KOPT-K1 (cell line): ENCODE measurements around the gene SPRED1.

Experiments
- H3K27ac ChIP-seq: fragments of 200-600 bp; sonication (generic); 2 replicates; pipeline ENCODE4 v1.5.1; 2016; ENCODE audit warnings: antibody characterized with exemption, mild to moderate bottlenecking, low read depth, low read length; ENCODE audit not compliant: poor library complexity, severe bottlenecking
- H3K36me3 ChIP-seq: fragments of 200-600 bp; sonication (generic); 2 replicates; pipeline ENCODE4 v1.5.1; 2017; ENCODE audit warnings: antibody characterized with exemption, mild to moderate bottlenecking, low read length, moderate library complexity; ENCODE audit not compliant: insufficient read depth
- H3K9me3 ChIP-seq: fragments of 200-600 bp; sonication (generic); 2 replicates; pipeline ENCODE4 v1.5.1; 2017; ENCODE audit warnings: antibody characterized with exemption, low read length, mild to moderate bottlenecking; ENCODE audit not compliant: insufficient read depth, poor library complexity, severe bottlenecking

The SPRED1 gene

DNA sequence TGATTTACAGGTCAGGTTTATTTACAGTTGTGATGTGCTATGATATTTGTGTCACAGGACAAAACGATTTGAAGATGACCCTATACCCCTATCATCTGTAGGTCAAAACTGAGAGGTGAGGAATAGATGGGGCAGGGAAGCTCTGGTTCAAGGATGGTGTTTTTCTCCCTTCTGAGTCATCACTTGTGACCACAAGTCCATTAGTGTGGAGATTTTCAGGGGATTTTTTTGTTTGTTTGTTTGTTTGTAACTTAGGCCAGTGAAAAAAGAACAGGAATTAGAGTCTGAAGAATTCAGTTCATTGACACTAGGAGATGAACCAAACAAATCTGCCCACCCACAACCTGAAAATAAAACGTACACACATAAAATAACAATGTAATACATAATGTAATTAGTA is 138.6 kb downstream of the SPRED1 start:
- Histone ChIP-seq H3K27ac (no peak overlapping the region), H3K9me3 (no peaks in the 10 kb centered on the region), H3K36me3 (no peaks in the 10 kb centered on the region)

DNA sequence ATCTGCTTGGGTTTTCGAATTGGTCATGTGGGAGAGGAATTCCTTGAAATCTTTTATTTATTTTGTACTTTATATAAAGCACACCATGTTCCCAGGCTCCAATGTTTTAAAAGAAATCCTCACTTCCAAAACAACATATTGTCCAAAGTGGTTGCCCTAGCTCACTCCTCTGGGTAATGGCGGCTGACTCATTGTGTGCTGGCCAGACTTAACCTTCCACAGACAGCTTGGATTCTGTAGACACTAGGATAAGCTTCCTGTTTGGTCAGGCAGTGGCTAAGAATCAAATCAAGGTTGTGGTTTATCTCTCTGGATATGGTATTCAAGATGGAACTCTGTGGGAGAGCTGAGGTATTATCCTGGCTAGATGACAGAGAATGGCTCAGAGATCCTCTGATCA is 145.5 kb downstream of the SPRED1 start:
- H3K9me3 ChIP-seq = no peaks in the 10 kb centered on the region
- no peak overlapping the region for H3K27ac ChIP-seq
- H3K36me3 ChIP-seq = no peaks in the 10 kb centered on the region

DNA sequence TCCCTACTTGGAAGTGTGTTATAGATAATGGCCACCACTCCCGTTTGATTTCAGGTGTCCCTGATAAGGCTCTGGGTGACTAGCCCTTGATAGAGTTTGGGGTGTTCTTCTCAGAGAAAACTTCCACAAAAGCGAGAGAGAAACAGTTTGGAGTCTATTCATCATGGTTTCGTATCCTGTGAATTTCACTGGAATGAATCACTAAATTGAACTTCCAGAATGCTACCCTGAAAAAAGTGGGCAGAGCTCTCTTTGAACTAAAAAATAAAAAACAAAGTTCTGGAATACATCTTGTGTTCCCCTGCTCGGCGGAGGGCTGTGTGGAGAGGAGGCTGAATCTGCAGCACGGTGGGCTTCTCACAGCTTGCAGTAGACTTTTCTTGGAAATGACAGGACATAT is 148.5 kb downstream of the SPRED1 start:
- Histone ChIP-seq H3K36me3 (no peaks in the 10 kb centered on the region), H3K9me3 (no peaks in the 10 kb centered on the region), H3K27ac (no peak overlapping the region)

DNA sequence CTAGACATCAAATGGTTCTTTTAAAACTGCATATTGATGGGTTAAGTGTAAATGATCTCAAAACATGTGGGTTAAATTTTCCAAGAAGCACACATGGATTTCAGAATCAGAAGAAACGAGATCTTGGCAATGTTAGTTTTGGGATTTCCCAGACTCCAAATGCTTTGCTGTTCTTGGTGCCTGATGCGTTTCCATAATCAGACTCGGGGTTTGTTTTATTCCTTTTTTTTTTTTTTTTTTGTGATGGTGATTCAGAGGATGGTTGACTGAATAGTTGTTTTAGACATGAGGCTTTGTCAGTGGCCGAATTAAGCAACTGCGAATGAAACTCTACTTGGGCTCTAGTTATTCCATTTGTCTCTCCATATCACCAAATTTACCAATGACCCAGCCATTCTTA is 149.1 kb downstream of the SPRED1 start:
- no peak overlapping the region for H3K27ac ChIP-seq
- no peaks in the 10 kb centered on the region for H3K36me3 ChIP-seq
- H3K9me3 ChIP-seq = no peaks in the 10 kb centered on the region

DNA sequence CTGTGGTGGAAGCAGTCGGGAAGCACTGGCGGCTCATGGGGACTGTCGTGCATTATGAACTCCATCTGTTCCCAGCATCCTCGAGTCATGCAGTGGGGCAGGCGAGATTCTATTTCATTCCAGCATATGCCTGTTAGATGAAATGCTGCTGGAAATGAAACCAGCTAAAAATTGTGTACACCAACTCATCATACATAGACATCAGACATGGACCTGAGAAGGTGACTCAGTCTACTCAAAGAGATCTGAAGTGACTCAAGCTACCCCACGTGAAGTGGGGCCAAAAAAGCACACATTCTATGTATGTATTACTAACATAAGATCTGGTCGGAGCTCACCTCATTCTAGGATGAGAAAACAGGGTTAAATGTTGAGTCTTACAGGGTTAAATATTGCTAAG is 153.8 kb downstream of the SPRED1 start:
- H3K36me3 ChIP-seq = no peaks in the 10 kb centered on the region
- H3K27ac ChIP-seq = no peak overlapping the region
- no peaks in the 10 kb centered on the region for H3K9me3 ChIP-seq
